HG03432 (cell line): ENCODE results near the gene CASR.
"Not testable (repeated sequence)": the region's sequence is repeated elsewhere in the genome, so short reads cannot be mapped to it uniquely, and the experiment has no call there.

Experiments used
- ATAC-seq: cut with Tn5 transposase; IDR thresholded peaks from one replicate; pipeline ENCODE4 v1.9.1; 2021; ENCODE audit warnings: mild to moderate bottlenecking, moderate library complexity; ENCODE audit not compliant: unreplicated experiment

CASR gene, protein sequence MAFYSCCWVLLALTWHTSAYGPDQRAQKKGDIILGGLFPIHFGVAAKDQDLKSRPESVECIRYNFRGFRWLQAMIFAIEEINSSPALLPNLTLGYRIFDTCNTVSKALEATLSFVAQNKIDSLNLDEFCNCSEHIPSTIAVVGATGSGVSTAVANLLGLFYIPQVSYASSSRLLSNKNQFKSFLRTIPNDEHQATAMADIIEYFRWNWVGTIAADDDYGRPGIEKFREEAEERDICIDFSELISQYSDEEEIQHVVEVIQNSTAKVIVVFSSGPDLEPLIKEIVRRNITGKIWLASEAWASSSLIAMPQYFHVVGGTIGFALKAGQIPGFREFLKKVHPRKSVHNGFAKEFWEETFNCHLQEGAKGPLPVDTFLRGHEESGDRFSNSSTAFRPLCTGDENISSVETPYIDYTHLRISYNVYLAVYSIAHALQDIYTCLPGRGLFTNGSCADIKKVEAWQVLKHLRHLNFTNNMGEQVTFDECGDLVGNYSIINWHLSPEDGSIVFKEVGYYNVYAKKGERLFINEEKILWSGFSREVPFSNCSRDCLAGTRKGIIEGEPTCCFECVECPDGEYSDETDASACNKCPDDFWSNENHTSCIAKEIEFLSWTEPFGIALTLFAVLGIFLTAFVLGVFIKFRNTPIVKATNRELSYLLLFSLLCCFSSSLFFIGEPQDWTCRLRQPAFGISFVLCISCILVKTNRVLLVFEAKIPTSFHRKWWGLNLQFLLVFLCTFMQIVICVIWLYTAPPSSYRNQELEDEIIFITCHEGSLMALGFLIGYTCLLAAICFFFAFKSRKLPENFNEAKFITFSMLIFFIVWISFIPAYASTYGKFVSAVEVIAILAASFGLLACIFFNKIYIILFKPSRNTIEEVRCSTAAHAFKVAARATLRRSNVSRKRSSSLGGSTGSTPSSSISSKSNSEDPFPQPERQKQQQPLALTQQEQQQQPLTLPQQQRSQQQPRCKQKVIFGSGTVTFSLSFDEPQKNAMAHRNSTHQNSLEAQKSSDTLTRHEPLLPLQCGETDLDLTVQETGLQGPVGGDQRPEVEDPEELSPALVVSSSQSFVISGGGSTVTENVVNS

DNA sequence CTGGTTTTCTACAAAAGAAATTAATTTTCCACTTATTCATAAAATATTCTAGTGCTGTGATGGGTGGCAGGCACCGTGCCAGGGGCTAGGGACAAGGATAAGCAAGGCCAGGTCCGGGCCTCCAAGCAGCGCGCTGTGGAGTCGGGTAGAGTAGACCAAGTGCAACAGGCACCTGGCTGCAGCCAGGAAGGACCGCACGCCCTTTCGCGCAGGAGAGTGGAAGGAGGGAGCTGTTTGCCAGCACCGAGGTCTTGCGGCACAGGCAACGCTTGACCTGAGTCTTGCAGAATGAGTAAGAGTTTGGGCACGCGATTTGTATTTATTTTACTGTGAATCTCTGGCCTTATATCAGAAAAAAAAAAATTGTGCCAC is at the start of gene CASR:
TSS of gene CASR (plus strand) at position 148 of the 372 bp plus-strand sequence. CDS start 70,522 bp downstream, outside the sequence.
- no peak for ATAC-seq

DNA sequence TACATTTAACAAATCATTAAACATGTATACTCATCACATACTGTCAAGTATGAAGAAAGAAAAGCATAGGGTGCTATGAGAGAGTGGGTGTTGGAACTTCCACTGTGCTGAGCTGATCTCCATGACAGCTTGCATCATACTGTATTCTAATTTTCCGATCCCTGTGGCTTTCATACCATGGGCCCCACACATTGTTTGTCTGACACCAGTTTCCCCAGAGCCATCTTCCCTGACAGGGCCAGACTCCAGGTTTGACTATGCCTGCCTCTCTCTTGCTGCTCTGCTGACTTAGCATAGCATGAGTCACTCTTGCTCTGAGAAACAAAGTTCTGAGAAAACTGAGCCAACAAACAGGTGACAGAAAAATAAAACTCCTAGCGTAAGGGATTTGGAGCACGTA is 37.0 kb upstream of the CASR start:
- peak; percentile 88 for ATAC-seq

DNA sequence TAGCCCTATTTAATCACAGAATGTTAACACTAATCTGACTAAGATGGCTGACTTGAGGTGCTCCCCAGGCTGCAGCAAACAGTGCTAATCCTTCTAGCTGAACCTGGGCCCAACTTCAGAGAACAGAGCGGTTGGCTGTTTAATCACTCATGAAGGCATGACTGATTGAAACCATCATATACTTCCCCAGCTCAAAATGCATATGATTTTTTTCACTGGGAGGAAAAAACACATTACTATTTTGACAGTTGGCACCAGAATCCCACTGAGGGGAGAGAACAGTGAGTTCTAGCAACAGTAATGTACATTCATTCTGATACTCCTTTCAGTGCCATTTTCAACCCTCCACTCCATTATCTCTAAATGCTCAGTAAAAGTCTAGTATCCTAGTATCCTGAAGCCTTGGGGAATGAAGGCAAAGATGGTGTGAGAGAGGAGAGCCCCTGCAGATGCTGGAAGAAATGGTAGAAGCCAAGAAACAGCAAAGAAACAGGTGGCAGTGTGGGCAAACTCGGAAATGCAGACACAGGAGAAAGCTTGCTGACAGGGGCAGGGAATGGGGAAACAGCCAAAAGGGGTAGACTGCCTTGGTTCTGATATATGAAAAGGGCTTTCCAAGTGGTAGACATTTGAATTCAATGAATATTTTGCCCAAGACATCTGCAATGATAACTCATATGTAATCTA is 34.4 kb upstream of the CASR start:
- ATAC-seq, result no peak

DNA sequence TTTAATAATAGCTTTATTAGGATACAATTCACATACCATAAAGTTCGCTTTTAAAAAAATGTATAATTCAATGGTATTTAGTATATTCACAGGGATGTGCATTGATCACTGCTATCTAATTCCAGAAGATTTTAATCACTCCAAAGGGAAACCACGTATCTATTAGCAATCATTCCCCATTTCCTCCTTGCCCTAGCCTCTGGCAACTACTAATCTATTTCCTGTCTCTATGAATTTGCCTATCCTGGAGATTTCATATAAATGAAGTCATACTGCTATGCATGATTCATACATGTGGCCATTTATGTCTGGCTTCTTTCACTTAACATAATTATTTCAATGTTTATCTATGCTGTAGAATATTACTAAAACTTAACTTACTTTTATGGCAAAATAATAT is 32.0 kb upstream of the CASR start:
- ATAC-seq, result no peak

DNA sequence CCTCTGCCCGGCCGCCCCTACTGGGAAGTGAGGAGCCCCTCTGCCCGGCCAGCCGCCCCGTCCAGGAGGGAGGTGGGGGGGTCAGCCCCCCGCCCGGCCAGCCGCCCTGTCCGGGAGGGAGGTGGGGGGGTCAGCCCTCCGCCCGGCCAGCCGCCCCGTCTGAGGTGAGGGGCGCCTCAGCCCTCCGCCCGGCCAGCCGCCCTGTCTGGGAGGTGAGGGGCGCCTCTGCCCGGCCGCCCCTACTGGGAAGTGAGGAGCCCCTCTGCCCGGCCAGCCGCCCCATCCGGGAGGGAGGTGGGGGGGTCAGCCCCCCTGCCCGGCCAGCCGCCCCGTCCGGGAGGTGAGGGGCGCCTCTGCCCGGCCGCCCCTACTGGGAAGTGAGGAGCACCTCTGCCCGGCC is 18.5 kb upstream of the CASR start:
- ATAC-seq, result not testable (repeated sequence)

DNA sequence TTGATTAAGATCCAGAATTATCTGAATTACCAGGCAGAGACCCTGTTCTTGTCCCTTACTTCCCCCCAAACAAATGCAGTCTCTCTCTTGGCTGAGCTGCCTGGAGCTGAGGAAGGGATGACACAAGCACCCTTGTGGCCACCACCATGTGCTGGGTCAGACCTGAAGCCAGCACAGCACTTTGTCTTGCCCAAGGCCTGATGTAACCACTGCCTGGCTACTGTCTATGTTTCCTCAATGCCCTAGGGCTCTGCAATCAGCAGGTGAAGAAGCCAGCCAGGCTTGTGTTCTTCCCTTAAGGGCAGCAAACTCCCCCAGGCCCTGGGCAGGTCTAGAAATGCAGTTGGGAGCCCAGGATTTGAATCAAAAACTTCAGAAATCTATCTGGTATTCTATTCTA is 15.8 kb upstream of the CASR start:
- no peak for ATAC-seq

DNA sequence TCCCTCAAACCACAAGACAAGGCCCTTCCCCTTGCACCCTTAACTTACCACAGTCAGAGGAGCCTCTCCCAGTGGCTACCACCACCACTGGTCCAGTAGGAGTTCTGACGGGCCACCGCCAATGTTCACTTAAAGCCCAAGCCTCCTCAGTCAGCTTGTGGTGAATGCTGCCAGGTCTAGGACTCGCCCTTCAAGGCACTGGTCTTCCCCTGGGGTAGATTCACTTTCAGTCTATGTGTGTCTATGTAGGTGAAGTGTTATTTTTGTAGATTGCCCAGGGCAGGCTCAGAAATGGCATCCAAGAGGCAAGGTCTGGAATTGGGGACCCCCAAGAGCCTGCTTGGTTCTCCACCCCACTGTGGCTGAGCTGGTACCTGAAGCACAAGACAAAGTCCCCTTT is 15.4 kb upstream of the CASR start:
- no peak for ATAC-seq

DNA sequence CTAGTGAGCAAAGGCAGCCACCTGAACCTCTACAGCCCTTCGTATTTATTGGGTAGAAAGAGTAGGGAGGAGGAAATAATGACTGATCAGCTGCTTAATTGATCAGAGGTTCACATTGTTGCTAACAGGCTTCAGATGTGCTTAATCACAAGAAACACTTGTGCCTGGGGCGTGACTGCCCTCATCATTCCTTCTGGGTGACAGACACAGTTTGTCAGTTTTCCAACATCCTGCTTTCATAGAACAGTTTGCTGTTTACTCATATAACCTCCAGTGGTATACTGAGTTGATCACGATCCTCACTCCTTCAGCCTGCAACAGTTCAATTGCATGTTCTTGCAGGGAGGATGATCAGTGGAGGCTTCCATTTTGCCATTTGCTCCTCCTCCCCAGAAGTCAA is 13.6 kb upstream of the CASR start:
- ATAC-seq, result no peak

DNA sequence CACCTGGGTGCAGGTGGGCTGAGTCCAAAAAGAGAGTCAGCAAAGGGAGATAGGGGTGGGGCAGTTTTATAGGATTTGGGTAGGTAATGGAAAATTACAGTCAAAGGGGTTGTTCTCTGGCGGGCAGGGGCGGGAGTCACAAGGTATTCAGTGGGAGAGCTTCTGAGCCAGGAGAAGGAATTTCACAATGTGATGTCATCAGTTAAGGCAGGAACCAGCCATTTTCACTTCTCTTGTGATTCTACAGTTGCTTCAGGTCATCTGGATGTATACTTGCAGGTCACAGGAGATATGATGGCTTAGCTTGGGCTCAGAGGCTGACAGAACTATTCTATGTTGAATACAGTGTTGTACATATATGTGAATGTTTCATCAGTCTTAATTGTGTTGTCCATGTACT is 12.1 kb upstream of the CASR start:
- not testable (repeated sequence) for ATAC-seq

DNA sequence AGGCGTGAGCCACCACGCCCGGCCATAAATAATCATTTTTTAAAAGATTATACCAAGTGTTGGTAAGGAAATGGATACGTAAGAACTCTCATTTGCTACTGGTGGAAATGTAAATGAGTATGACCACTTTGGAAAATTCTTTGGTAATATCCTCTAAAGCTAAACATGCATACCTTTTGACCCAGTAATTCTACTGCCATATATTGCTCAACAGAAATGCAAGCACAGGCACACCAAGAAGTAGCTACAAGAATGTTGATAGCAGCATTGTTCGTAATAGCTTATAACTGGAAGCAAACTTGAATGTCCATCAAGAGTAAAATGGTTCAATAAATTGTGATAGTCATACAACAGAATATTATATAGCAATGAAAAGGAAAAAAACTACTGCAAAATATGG is 4.8 kb upstream of the CASR start:
- no peak for ATAC-seq

DNA sequence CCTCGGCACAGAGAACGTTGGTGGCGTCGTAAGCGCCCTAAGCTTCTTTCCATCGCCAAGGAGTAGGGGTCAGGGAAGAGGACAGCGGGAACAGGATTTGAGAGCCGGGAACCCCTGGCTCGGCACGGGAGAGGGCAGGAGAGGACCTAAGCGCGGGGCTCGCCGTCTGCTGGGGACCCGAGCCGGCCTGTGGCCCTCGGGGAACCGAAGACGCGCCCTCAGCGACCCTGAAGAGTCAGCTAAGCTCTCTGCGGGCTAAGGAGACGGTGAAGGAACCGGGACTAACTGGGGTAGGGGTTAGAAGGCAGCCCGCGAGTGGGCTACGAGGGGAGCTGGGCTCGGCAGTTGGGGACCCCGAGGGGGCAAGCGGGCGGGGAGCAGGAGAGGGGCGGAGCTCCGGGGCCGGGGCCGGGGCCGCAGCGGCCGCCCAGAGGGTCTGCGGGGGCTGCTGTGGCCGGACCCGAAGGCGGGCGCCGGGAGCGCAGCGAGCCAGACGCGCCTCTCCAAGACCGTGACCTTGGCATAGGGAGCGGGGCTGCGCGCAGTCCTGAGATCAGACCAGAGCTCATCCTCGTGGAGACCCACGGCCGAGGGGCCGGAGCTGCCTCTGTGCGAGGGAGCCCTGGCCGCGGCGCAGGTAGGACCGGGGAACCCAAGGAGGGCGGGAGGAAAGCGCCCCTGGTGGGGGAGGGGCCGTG is 574 bp downstream of the CASR start:
- ATAC-seq, result no peak

DNA sequence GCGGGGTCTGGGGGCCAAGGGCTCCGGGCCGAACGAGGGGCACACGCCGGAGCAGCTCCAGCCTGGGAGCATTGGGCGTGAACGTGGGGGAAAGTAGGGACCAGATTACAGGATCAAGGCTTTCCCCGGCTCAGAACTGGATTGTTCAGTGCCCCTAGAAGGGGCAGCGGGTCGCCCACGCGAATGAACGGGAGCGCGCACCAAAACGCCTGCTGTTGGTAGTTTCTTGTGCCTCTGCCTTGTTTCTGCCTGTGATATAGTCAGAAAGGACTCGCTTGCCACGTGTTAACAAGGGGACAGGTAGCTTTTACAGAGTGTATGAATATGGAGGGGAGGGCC is 1.1 kb downstream of the CASR start:
- ATAC-seq, result no peak

DNA sequence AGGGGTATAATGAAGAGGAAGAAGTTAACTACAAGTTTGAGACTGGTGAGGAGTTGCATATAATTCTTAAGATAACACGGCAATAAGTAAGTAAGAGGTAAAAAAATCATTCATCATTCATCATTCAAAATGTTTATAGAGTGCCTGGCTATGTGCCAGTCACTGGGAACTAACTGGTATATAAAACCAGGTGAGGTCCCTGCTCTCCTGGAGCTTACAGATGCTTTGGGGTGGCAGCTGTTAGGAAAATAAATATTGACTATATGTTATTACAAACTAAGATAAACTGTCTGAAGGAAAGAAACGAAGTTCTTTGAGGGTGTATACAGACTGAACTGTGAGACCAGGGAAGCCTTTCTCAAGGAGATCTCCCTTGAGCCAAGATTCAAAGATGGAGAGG is 2.9 kb downstream of the CASR start:
- no peak for ATAC-seq

DNA sequence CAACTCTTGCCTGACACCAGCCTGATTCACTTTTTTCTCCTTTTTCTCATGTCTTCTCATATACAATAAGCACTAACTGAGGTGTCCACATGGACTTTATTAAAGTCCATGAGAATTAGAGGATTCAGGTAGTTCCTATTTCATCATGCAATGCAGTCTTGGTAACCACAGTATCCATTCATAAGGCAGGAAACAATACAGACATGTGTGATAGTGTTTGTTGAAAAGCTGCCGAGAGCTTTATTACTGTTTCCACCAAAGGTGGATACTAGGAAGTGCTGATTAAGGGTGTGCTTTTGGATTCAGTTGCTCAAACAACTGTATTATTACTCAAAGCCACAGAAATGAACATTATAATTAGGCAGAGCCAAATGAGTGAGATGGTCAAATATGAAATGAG is 5.3 kb downstream of the CASR start:
- no peak for ATAC-seq

DNA sequence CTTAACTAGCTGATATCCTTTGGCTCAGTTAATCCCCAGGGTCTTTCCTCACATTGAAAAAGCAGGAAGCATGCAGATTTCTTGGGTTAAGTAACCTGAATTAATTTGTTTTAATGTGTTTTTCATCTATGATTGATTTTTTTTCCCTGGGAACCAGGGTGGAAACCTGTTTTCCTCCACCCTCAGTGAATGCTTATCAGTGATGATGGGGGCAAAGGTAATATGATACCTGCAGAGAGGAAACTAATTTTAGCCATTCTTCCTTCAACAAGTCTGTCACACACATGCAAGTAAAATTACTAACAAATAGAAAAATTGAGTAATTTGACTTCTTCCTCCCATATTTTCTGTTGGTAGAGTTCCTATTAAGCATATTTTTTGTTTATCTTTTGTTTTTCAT is 5.9 kb downstream of the CASR start:
- ATAC-seq, result no peak

DNA sequence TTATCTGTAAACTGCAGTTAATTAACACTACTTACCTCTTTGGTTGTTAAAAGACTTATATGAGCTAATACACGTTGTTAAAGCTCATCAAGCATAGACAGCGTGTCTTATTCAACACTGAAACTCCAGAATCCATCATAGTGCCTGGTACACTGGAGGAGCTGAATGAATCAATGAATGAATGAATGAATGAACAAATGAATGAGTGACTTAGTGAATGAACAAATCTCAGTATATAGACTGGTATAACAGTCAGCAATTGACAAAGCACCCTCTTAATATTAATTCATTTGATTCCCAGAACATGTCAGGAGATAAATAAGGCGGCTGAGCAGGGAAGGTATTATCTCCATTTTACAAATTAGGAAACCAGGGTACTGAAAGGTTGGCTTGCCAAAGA is 7.1 kb downstream of the CASR start:
- no peak for ATAC-seq

DNA sequence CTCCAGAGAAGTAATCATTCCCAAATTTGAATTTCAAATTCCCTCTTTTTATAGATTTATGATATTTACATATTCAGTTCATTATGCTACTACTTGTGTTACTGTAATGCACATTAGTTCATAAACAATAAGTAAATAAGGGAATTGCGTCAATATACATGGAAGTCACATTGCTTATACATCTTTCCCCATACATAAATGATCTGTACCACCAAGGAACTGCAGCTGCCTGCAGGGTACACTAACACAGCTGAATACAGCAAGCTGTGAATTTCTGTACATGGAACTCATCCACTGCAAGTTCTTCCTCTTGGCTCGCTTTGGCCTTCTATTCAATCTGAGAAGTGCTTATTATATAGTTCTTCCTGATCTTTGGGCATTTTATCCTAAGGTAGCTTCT is 15.5 kb downstream of the CASR start:
- ATAC-seq, result no peak

DNA sequence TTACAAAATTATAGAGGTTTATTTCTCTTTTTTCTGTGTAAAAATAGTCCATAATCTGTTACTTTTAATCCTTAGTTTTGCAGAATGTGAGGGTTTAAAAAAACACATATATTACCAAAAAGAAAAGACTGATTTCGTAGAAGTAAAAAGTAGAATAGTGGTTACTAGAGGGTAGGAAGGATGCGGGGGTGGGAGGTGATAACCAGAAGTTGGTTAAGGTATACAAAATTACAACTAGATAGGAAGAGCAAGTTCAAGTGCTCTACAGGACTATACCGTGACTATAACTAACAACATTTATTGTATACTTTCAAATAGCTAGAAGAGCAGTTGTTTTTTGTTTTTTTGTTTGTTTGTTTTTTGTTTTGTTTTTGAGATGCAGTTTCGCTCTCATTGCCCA is 16.1 kb downstream of the CASR start:
- ATAC-seq, result no peak

DNA sequence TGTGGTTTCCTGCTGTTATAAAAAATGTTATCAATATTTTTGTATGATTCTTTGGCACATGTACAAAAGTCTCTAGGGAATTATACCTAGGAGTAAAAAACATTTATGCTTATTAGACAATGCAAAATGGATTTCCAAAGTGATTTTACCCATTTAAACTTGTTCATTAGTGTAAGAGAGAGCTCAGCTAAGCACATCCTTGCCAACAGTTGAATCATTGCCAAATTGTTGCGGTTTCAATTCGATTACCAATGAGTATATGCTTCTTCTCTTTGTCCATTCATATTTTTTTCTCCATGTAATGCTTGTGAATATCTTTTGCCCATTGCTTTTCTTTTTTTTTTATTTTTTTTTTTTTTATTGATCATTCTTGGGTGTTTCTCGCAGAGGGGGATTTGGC is 17.2 kb downstream of the CASR start:
- no peak for ATAC-seq

DNA sequence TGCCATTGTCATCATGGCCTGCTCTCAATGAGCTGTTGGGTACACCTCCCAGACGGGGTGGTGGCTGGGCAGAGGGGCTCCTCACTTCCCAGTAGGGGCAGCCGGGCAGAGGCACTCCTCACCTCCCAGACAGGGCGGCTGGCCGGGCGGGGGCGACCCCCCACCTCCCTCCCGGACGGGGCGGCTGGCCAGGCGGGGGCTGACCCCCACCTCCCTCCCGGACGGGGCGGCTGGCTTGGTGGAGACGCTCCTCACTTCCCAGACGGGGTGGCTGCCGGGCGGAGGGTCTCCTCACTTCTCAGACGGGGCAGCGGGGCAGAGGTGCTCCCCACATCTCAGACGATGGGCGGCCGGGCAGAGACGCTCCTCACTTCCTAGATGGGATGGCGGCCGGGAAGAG is 18.0 kb downstream of the CASR start:
- ATAC-seq, result not testable (repeated sequence)

DNA sequence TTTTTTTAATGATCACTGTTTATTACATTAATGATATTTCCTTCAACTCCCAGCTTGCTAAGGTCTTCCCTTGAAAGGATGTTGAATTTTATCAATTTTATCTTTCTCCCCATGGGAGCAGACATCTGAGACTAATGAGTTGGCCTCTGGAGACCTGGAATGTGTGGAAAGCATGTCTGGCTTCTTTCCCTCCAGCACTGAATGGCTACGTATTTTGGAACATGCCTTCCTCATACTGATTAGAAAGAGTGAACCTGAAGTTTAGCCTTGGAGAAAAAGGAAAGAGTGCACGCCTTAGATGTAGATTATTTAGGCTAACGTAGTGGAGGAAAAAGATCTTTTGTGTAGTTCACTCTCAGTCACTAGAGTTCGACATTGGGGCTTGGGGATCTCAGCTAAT is 25.1 kb downstream of the CASR start:
- ATAC-seq, result no peak
